Measurements from ENCODE around the gene CPNE2. TPM values are rescaled to one million over a fixed set of nuclear protein-coding genes. Genes with fewer than 3 reads are reported as not detected.

CPNE2 gene
- total RNA-seq, 1 donor from 2014 or later = 40.3 TPM

- no peaks in the 10 kb centered on the region for H3K27me3 ChIP-seq
- intact Hi-C loops (cut with DNase I) = no loop called here
- H3K4me1 ChIP-seq = no peaks in the 10 kb centered on the region
- H3K36me3 ChIP-seq = peaks cover 0 to 9% of the 10 kb centered on the region in 2 donors
- no peak overlapping the region for H3K4me3 ChIP-seq
- no peak for TF ChIP-seq CTCF (IDR thresholded peaks at IDR 0.05)
- TF ChIP-seq POLR2A (IDR thresholded peaks at IDR 0.05) = no peak
- TF ChIP-seq POLR2AphosphoS5 (IDR thresholded peaks at IDR 0.05; ENCODE audit: insufficient read depth in 1 of 2, low read depth in 1 of 2) = no peak
- H3K27ac ChIP-seq = no peak overlapping the region
- no peak for DNase-seq (ENCODE audit: extremely low spot score in 2 of 2)
- H3K9me3 ChIP-seq = no peaks in the 10 kb centered on the region
These were observed 37.6 kb upstream of the CPNE2 start for GRCh38 chr16:57054771-57055170.

GRCh38 chr16:57055671-57056070 lies 36.7 kb upstream of the CPNE2 start:
- no peak overlapping the region for H3K27ac ChIP-seq
- no peaks in the 10 kb centered on the region for H3K9me3 ChIP-seq
- TF ChIP-seq POLR2AphosphoS5 (IDR thresholded peaks at IDR 0.05; ENCODE audit: insufficient read depth in 1 of 2, low read depth in 1 of 2) (no peak), POLR2A (IDR thresholded peaks at IDR 0.05) (no peak), CTCF (IDR thresholded peaks at IDR 0.05) (no peak)
- intact Hi-C loops (cut with DNase I) = no loop called here
- H3K4me3 ChIP-seq = no peak overlapping the region
- H3K27me3 ChIP-seq = no peaks in the 10 kb centered on the region
- peaks cover 0 to 9% of the 10 kb centered on the region in 2 donors for H3K36me3 ChIP-seq
- H3K4me1 ChIP-seq = no peaks in the 10 kb centered on the region
- no peak for DNase-seq (ENCODE audit: extremely low spot score in 2 of 2)

GRCh38 chr16:57058291-57058861 lies 34.0 kb upstream of the CPNE2 start:
- DNase-seq (ENCODE audit: extremely low spot score in 2 of 2) = no peak
- peaks cover 11% of the 10 kb centered on the region for H3K4me1 ChIP-seq
- no peak overlapping the region for H3K4me3 ChIP-seq
- peaks cover 0 to 9% of the 10 kb centered on the region in 2 donors for H3K36me3 ChIP-seq
- no peaks in the 10 kb centered on the region for H3K27me3 ChIP-seq
- intact Hi-C loops (cut with DNase I) = no loop called here
- H3K27ac ChIP-seq = no peak overlapping the region
- no peak for TF ChIP-seq POLR2AphosphoS5 (IDR thresholded peaks at IDR 0.05; ENCODE audit: insufficient read depth in 1 of 2, low read depth in 1 of 2)
- no peak for TF ChIP-seq CTCF (IDR thresholded peaks at IDR 0.05)
- no peak for TF ChIP-seq POLR2A (IDR thresholded peaks at IDR 0.05)
- no peaks in the 10 kb centered on the region for H3K9me3 ChIP-seq

GRCh38 chr16:57060323-57061083 lies 31.9 kb upstream of the CPNE2 start:
- H3K27me3 ChIP-seq = no peaks in the 10 kb centered on the region
- no peak overlapping the region for H3K4me3 ChIP-seq
- intact Hi-C loops (cut with DNase I) = no loop called here
- H3K27ac ChIP-seq = peak overlapping the region; percentile 68
- H3K9me3 ChIP-seq = no peaks in the 10 kb centered on the region
- no peak for DNase-seq (ENCODE audit: extremely low spot score in 2 of 2)
- peaks cover 0 to 3% of the 10 kb centered on the region in 2 donors for H3K36me3 ChIP-seq
- TF ChIP-seq POLR2A (IDR thresholded peaks at IDR 0.05) (no peak), CTCF (IDR thresholded peaks at IDR 0.05) (no peak), POLR2AphosphoS5 (IDR thresholded peaks at IDR 0.05; ENCODE audit: insufficient read depth in 1 of 2, low read depth in 1 of 2) (no peak)
- H3K4me1 ChIP-seq = peaks cover 11% of the 10 kb centered on the region

All from vagina (tissue), 2 donors.